Immature natural killer cell (primary cell): Measurements from ENCODE around the gene CACNA1A. TPM values are rescaled to one million over a fixed set of nuclear protein-coding genes. Genes with fewer than 3 reads are reported as not detected.

Experiments
- DNase-seq, 3 donors: peaks; one replicate each; pipeline ENCODE4 v3.0.0; 2022; ENCODE audit warnings: mixed read lengths in 1 of 3
- H3K27ac Mint-ChIP-seq, 6 donors: one replicate each; pipeline ENCODE4 v1.8.0; 2020; ENCODE audit warnings: mixed read lengths in 6 of 6, mild to moderate bottlenecking in 5 of 6, inconsistent platforms in 4 of 6, moderate library complexity in 3 of 6
- H3K27me3 Mint-ChIP-seq, 3 donors: one replicate each; pipeline ENCODE4 v1.8.0; 2020 to 2021; ENCODE audit warnings: low read depth in 3 of 3, mild to moderate bottlenecking in 3 of 3, mixed read lengths in 3 of 3, moderate library complexity in 3 of 3, inconsistent platforms in 1 of 3
- H3K36me3 Mint-ChIP-seq, 3 donors: one replicate each; pipeline ENCODE4 v1.8.0; 2020; ENCODE audit warnings: mixed read lengths in 3 of 3, inconsistent platforms in 2 of 3, mild to moderate bottlenecking in 2 of 3
- H3K4me1 Mint-ChIP-seq, 2 donors: one replicate each; pipeline ENCODE4 v1.8.0; 2020; ENCODE audit warnings: inconsistent platforms in 2 of 2, mild to moderate bottlenecking in 2 of 2, mixed read lengths in 2 of 2, moderate library complexity in 1 of 2
- H3K4me3 Mint-ChIP-seq, 5 donors: one replicate each; pipeline ENCODE4 v1.8.0; 2020; ENCODE audit warnings: mild to moderate bottlenecking in 5 of 5, mixed read lengths in 5 of 5, inconsistent platforms in 3 of 5, moderate library complexity in 3 of 5
- H3K9me3 Mint-ChIP-seq, 6 donors: one replicate each; pipeline ENCODE4 v1.8.0; 2020; ENCODE audit warnings: mild to moderate bottlenecking in 6 of 6, mixed read lengths in 6 of 6, inconsistent platforms in 4 of 6, moderate library complexity in 3 of 6
- polyA plus RNA-seq, 3 donors: library from polyadenylated mRNA; unstranded; fragments of 300-500 nt; fragmentation: Illumina TruSeq; gene quantifications; one replicate each; pipeline ENCODE4 v1.2.3, GENCODE V29; 2021

CACNA1A gene
- polyA plus RNA-seq, 3 donors from 2014 or later, result 0.12 to 1.4 TPM; not detected in 1

DNA sequence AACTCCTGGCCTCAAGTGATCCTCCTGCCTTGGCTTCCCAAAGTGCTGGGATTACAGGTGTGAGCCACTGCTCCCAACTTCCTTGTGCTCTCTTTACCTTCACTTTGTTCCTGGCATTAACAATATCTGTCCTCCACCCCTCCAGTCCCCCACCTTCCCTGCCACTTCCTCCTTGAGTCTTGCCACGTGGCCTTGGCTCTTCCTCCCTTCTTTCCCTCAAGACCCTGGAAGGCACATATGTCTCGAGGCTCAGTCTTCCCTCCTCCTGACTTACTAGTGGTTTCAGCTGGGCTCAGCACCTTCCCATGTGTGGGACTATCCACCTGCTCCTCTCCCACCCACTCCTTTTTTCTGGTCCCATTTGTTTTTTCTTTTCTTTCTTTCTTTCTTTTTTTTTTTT is 285.4 kb downstream of the CACNA1A start:
- H3K4me1 Mint-ChIP-seq, result peaks cover 0 to 2% of the 10 kb centered on the region in 2 donors
- DNase-seq, result no peak
- H3K9me3 Mint-ChIP-seq, result no peaks in the 10 kb centered on the region
- peaks cover 0 to 3% (median 0%) of the 10 kb centered on the region in 3 donors for H3K27me3 Mint-ChIP-seq
- H3K36me3 Mint-ChIP-seq, result no peaks in the 10 kb centered on the region
- no peak overlapping the region for H3K4me3 Mint-ChIP-seq
- H3K27ac Mint-ChIP-seq, result peak overlapping the region in 1 of 6 donors; percentile 36

DNA sequence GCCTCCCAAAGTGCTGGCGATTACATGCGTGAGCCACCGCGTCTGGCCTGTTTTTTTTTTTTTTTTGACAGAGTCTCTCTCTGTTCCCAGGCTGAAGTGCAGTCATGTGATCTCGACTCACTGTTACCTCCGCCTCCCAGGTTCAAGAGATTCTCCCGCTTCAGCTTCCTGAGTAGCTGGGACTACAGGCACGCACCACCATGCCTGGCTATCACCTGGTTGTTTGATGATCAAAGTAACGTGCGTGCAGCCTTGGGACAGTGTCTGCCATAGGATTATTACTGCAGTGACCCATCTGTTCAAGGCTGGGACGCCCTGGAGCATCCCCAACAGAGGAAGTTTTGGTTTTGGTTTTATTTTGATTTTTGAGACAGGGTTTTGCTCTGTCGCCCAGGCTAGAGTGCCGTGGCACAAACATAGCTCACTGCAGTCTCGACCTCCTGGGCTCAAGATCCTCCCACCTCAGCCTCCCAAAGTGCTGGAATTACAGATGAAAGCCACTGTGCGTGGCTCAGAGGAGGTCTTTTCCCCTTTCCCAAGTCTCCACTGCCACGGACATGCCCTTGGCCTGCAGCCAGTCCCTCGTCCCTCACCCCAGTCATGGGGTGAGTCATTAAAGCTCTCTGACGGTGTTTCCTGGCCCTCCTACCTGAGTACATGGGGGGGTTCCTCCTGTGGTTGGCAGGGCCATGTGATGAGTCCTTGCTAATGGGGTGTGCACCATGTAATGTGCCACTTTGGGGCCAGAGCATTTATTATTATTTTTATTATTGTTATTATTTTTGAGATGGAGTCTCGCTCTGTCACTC is 290.5 kb downstream of the CACNA1A start:
- peak overlapping the region in 3 of 5 donors; percentile 45 to 62 (median 58) for H3K4me3 Mint-ChIP-seq
- no peaks in the 10 kb centered on the region for H3K9me3 Mint-ChIP-seq
- no peak for DNase-seq
- no peaks in the 10 kb centered on the region for H3K36me3 Mint-ChIP-seq
- peaks cover 0 to 5% (median 0%) of the 10 kb centered on the region in 3 donors for H3K27me3 Mint-ChIP-seq
- peak overlapping the region in 4 of 6 donors; percentile 31 to 63 (median 54) for H3K27ac Mint-ChIP-seq
- H3K4me1 Mint-ChIP-seq, result peaks cover 6 to 8% of the 10 kb centered on the region in 2 donors

- DNase-seq, result no peak
- peaks cover 6 to 8% of the 10 kb centered on the region in 2 donors for H3K4me1 Mint-ChIP-seq
Measured at GRCh38 chr19:13214036-13214730, 292.1 kb downstream of the CACNA1A start.

GRCh38 chr19:13212759-13213330 is 293.4 kb downstream of the CACNA1A start:
- peak; percentile 53 to 61 (median 61) for DNase-seq
- H3K9me3 Mint-ChIP-seq, result no peaks in the 10 kb centered on the region
- H3K4me1 Mint-ChIP-seq, result peaks cover 12 to 16% of the 10 kb centered on the region in 2 donors
- peak overlapping the region in 3 of 6 donors; percentile 22 to 67 (median 54) for H3K27ac Mint-ChIP-seq
- H3K36me3 Mint-ChIP-seq, result no peaks in the 10 kb centered on the region
- H3K27me3 Mint-ChIP-seq, result peaks cover 0 to 2% (median 2%) of the 10 kb centered on the region in 3 donors
- peak overlapping the region in 2 of 5 donors; percentile 55 to 70 for H3K4me3 Mint-ChIP-seq

More at GRCh38 chr19:13214036-13214730, 292.1 kb downstream of the CACNA1A start:
- no peaks in the 10 kb centered on the region for H3K9me3 Mint-ChIP-seq
- H3K36me3 Mint-ChIP-seq, result no peaks in the 10 kb centered on the region
- H3K27me3 Mint-ChIP-seq, result peaks cover 0 to 5% (median 2%) of the 10 kb centered on the region in 3 donors
- H3K4me3 Mint-ChIP-seq, result no peak overlapping the region
- H3K27ac Mint-ChIP-seq, result no peak overlapping the region

- Mint-ChIP-seq H3K27ac (no peak overlapping the region), H3K4me1 (peaks cover 13 to 17% of the 10 kb centered on the region in 2 donors), H3K4me3 (no peak overlapping the region), H3K9me3 (no peaks in the 10 kb centered on the region), H3K36me3 (no peaks in the 10 kb centered on the region), H3K27me3 (peaks cover 0 to 2% (median 2%) of the 10 kb centered on the region in 3 donors)
- no peak for DNase-seq
Measured at GRCh38 chr19:13211426-13212308, 294.6 kb downstream of the CACNA1A start.

DNA sequence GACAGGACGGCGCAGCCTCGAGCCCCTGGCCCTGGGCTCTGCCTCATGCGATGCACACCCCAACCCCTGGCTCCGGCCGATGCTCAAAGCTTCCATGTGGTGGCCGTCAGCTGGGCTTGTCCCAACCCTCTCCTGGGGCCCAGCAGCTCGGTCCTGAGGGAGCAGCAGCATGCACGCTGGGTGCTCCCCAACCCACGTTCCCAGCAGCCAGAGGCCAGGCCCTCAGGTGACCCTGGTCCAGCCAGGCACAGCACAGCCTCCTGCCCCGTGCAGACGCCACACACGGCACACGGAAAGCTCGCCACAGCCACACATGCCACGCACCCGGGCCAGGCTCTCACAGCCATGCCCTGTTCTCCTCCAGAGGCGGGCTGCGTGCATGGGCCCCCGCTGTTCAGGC is 295.3 kb downstream of the CACNA1A start:
- no peak overlapping the region for H3K27ac Mint-ChIP-seq
- H3K4me1 Mint-ChIP-seq, result peaks cover 15 to 17% of the 10 kb centered on the region in 2 donors
- peak overlapping the region in 1 of 5 donors; percentile 21 for H3K4me3 Mint-ChIP-seq
- peaks cover 2% of the 10 kb centered on the region in 3 donors for H3K27me3 Mint-ChIP-seq
- H3K9me3 Mint-ChIP-seq, result no peaks in the 10 kb centered on the region
- no peaks in the 10 kb centered on the region for H3K36me3 Mint-ChIP-seq
- DNase-seq, result no peak

DNA sequence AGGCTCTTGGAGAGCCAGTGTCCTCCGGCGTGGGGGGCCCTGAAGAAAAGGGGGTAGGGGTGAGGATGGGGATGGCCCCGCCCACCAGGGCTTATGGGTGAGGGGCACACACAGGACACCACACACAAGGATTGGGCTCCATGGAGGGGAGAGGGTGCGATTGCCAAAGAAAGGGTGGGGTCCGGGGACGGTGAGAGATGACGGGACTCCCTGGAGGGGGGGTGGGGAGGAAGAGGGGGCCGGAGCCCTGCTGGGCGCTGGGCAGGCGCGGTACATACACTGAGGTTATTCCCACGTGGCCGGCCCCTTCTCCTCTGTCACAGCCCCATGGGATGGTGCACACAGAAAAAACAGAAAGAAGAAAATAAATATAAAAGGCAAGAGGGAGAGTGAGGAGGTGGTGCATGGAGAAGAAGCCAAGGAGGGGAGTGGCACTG is 295.9 kb downstream of the CACNA1A start:
- Mint-ChIP-seq H3K4me3 (peak overlapping the region in 1 of 5 donors; percentile 21), H3K9me3 (no peaks in the 10 kb centered on the region), H3K36me3 (no peaks in the 10 kb centered on the region), H3K4me1 (peaks cover 15 to 17% of the 10 kb centered on the region in 2 donors), H3K27ac (peak overlapping the region in 2 of 6 donors; percentile 58 to 66), H3K27me3 (peaks cover 2 to 3% (median 2%) of the 10 kb centered on the region in 3 donors)
- DNase-seq, result no peak

- Mint-ChIP-seq H3K4me3 (peak overlapping the region; percentile 30 to 92 (median 72)), H3K27me3 (peaks cover 2 to 3% (median 2%) of the 10 kb centered on the region in 3 donors), H3K4me1 (peaks cover 15 to 17% of the 10 kb centered on the region in 2 donors), H3K9me3 (no peaks in the 10 kb centered on the region), H3K27ac (no peak overlapping the region), H3K36me3 (no peaks in the 10 kb centered on the region)
- DNase-seq, result no peak
Measured at GRCh38 chr19:13209484-13210338, 296.6 kb downstream of the CACNA1A start.

DNA sequence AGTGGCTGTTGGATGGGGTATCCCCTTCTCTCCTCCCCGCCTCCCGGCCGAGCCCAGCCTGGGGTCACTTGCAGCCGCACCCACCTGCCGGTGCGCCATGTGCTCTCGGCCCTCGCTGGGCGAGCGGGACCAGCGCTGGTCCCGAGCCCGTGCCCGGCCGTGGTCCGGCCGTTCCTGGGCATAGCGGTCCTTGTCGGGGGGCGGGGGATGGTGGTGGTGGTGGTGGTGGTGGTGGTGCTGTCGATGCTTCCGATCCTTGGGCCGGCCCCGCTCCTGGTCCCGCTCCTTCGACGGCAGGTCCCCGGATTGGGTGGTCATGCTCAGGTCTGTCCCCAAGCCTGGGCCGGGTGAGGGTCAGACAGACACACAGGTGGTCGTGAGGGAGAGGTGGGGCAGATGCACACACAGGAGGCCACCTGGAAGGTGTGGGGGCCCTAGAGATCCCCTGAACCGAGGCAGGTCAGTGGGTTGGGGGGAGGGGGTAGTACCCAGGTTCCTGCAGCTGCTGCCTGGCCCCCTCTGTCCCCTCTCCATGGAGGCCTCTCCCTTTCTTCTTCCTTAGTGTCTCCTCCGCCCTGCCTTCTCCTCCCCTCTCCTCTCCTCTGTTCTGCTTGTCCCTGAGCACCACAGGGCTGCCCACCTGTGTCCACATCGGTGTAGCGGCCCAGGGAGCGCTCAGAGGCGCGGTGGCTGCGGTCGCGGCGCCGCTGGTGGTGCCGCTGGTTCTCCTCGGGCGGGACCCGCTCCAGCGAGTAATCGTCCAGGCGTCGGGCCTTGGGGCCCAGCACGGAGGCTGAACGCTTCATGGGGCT is 297.4 kb downstream of the CACNA1A start:
- Mint-ChIP-seq H3K4me3 (peak overlapping the region; percentile 30 to 96 (median 92)), H3K27me3 (peaks cover 2 to 3% (median 2%) of the 10 kb centered on the region in 3 donors), H3K27ac (peak overlapping the region in 2 of 6 donors; percentile 61 to 92), H3K9me3 (no peaks in the 10 kb centered on the region), H3K4me1 (peaks cover 15 to 17% of the 10 kb centered on the region in 2 donors), H3K36me3 (no peaks in the 10 kb centered on the region)
- DNase-seq, result no peak

- Mint-ChIP-seq H3K27ac (peak overlapping the region; percentile 69 to 97 (median 92)), H3K36me3 (no peaks in the 10 kb centered on the region), H3K4me1 (peaks cover 14 to 15% of the 10 kb centered on the region in 2 donors), H3K4me3 (peak overlapping the region; percentile 91 to 98 (median 93)), H3K9me3 (no peaks in the 10 kb centered on the region), H3K27me3 (peaks cover 2 to 3% (median 2%) of the 10 kb centered on the region in 3 donors)
- DNase-seq, result peak; percentile 52 to 64 (median 54)
Measured at GRCh38 chr19:13207846-13208671, 298.2 kb downstream of the CACNA1A start.
